Astrocyte (in vitro differentiated cells and primary cell): ENCODE measurements around the gene IL2RG.

ENCODE experiments used
- EZH2 ChIP-seq: IDR thresholded peaks from 2 replicates; pipeline ENCODE4 v1.6.1; 2012; ENCODE audit warnings: mild to moderate bottlenecking, low read length, inconsistent platforms; ENCODE audit not compliant: insufficient read depth
- TF ChIP-seq, protein P1 (sequence below): IDR thresholded peaks from 2 replicates; pipeline ENCODE4 v1.5.1; 2011; ENCODE audit warnings: low read depth, mild to moderate bottlenecking, inconsistent platforms, low read length, moderate library complexity; ENCODE audit not compliant: insufficient read depth

GRCh38 chrX:71111141-71111843 lies at the start of gene IL2RG:
- TF ChIP-seq, protein P1, sequence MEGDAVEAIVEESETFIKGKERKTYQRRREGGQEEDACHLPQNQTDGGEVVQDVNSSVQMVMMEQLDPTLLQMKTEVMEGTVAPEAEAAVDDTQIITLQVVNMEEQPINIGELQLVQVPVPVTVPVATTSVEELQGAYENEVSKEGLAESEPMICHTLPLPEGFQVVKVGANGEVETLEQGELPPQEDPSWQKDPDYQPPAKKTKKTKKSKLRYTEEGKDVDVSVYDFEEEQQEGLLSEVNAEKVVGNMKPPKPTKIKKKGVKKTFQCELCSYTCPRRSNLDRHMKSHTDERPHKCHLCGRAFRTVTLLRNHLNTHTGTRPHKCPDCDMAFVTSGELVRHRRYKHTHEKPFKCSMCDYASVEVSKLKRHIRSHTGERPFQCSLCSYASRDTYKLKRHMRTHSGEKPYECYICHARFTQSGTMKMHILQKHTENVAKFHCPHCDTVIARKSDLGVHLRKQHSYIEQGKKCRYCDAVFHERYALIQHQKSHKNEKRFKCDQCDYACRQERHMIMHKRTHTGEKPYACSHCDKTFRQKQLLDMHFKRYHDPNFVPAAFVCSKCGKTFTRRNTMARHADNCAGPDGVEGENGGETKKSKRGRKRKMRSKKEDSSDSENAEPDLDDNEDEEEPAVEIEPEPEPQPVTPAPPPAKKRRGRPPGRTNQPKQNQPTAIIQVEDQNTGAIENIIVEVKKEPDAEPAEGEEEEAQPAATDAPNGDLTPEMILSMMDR = no peak
- TF ChIP-seq EZH2 = no peak
